HG03521 (cell line): Measurements from ENCODE around the gene GLS.
"Not testable (repeated sequence)": the region's sequence is repeated elsewhere in the genome, so short reads cannot be mapped to it uniquely, and the experiment has no call there.

ENCODE experiments used
- ATAC-seq: cut with Tn5 transposase; IDR thresholded peaks from one replicate; pipeline ENCODE4 v1.9.1; 2021; ENCODE audit warnings: mild to moderate bottlenecking, moderate library complexity; ENCODE audit not compliant: unreplicated experiment

Gene GLS

DNA sequence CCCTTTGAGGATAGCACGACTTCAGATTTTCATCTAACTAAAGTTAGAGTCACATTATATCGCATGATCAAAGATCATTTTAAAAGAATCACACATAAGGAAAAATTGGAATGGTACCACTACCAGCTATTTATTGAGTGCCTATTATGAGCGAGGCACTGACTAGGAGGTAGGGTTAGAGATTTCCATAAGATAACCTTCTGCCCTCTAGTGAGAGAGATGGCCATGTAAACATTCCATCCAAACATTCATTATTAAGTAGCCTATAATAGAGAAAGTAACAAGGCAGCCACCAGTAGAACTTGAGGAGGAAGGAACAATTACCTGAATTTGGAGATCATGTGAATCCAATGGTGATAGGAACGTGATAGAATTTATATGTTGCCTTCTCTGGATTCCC, 25.4 kb upstream of the GLS start:
- no peak for ATAC-seq

DNA sequence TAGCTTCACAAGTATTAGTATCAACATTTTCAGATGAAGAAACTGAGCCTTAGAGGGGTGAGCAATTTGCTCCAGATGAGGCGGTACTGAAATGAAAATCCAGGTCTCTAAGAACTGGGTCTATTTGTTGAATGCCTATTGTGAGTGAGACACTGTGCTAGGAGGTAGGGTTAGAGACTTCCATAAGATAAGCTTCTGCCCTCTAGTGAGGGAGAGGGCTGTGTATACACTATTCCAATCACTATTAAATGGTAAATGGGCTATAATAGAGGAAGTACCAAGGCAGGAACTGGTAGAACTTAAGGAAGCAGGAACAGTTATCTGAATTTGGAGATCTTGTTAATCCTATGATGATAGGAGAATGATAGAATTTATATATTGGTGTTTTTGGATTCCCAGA, 23.6 kb upstream of the GLS start:
- ATAC-seq: no peak

GRCh38 chr2:190858817-190859216, 21.8 kb upstream of the GLS start:
- no peak for ATAC-seq

GRCh38 chr2:190859347-190860297, 21.0 kb upstream of the GLS start:
- ATAC-seq: no peak

- ATAC-seq: no peak
Observed at GRCh38 chr2:190860985-190861680, 19.5 kb upstream of the GLS start.

- not testable (repeated sequence) for ATAC-seq
Observed at GRCh38 chr2:190862128-190862527, 18.5 kb upstream of the GLS start.

- no peak for ATAC-seq
Observed at GRCh38 chr2:190862571-190862991, 18.0 kb upstream of the GLS start.

DNA sequence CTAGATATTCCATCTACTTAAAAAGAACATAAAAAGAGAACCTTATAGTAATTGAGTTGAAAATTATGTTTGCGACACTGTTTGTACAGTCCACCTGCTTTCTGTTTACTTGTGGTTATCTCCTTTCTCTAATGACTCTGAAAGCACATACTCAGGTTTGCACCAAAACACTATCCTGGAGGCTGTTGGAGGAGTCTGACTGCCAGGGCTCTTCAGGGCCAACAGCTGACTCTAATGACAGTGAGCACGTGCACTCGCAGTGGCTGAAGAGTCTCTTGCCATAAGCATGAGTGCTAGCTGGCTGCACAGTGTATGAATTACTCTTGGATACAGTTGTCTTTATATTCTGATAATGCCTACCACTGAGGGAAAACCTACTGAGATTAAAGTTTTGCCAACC, 16.7 kb upstream of the GLS start:
- ATAC-seq: no peak

GRCh38 chr2:190864375-190864774, 16.2 kb upstream of the GLS start:
- ATAC-seq: no peak

DNA sequence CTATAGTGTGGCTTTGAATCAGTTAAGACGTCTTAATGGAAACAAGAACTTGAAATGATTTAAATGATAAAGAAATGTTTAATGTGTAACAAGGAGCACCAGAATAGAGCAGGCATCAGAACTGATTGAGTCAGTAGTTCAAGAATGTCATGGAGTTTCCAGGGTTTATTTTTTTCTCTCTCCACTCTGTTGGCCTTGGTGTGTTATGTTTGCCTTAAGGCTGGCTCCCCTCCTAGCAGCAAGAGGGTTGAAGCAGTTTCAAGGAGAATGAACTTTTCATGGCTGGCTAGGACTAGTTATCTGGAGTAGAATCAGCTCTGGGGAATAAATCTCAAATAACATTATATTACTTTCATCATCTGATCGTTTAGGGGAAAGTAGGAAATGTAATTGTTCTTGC, 13.4 kb upstream of the GLS start:
- ATAC-seq: no peak

DNA sequence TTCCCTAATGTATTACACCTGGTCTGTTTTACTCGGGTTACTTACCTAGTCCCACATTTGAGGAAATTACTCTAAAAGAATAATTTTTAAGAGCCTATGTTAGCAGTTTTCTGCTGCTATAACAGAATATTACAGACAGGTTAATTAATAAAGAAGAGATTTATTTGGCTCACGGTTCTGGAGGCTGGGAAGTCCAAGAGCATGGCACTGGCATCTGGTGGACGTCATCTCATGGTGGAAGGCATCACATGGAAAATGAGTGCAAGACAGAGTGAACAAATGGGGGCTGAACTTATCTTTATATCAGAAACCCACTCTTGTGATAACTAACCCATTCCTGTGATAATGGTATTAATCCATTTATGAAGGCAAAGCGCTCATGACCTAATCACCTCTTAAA, 12.8 kb upstream of the GLS start:
- ATAC-seq: no peak

DNA sequence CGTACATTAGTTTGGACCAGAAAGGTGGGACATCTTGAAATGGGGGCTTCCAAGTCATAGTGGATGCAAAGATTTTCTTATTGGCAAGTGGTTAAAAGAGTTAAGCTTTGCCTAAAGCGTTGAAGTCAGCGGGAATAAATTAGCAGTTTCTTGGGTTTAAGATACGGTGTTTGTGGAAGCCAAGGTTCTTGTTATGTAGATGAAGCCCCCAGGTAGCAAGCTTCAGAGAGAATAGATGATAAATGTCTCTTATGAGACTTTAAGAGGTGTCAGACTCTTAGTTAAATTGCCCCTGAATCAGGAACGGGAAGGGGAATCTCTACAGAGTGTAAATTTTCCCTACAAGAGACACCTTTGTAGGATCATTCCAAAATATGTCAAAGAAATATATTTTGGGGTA, 10.9 kb upstream of the GLS start:
- no peak for ATAC-seq

DNA sequence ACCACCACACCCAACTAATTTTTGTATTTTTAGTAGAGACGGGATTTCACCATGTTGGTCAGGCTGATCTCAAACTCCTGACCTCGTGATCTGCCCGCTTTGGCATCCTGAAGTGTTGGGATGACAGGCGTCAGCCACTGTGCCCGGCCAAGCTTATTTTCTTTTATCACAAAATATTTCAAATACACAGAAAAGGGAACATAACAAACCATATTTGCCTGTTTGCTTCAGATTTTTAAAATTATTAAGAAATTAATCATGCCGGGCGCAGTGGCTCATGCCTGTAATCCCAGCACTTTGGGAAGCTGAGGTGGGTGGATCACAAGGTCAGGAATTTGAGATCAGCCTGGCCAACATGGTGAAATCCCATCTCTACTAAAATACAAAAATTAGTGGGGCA, 7.2 kb upstream of the GLS start:
- not testable (repeated sequence) for ATAC-seq

- no peak for ATAC-seq
Observed at GRCh38 chr2:190875891-190876290, 4.7 kb upstream of the GLS start.

- ATAC-seq: no peak
Observed at GRCh38 chr2:190876631-190877030, 4.0 kb upstream of the GLS start.

- no peak for ATAC-seq
Observed at GRCh38 chr2:190877436-190877835, 3.2 kb upstream of the GLS start.

DNA sequence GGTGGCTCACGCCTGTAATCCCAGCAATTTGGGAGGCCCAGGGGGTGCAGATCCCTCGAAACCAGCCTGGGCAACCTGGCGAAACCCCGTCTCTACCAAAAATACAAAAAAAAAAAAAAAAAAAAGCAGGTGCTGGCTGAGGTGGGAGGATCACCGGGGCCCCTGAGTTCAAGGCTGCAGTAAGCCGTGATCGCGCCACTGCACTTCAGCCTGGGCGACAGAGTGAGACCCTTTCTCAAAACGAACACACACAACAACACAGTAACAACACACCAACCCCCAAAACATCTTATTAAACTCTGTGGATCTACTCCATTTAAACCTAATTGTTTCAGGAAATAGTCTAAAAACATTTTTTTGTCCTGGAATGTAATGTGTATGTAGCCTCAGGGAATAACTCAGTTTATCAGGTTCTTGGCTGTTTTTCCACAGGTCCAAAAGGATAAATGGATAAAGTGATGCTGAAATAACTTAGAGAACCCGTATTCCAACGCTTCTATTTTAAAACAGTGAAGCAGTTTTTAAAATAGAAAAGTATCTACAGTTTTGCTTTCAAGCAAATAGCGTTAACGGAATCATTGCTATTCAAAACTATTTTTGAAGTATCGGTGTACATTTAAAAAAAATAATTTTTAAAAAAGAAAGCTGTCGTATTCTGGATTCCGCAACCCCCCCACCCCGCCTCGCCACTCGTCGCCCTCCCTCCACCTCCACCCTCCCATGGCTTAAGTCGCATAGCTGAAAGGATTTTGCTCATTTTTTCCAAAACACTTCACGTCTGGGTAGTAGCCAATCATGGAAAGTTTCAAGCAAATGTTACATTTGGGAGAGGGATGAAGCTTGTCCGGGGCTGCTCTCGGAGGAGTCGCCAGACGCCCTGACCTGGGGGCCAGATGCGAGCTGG, 895 bp upstream of the GLS start:
- ATAC-seq: no peak

- peak; percentile 3 for ATAC-seq
Observed at GRCh38 chr2:190881084-190881597, 520 bp downstream of the GLS start.

- peak; percentile 41 for ATAC-seq
Observed at GRCh38 chr2:190881598-190882410, 1.2 kb downstream of the GLS start.

DNA sequence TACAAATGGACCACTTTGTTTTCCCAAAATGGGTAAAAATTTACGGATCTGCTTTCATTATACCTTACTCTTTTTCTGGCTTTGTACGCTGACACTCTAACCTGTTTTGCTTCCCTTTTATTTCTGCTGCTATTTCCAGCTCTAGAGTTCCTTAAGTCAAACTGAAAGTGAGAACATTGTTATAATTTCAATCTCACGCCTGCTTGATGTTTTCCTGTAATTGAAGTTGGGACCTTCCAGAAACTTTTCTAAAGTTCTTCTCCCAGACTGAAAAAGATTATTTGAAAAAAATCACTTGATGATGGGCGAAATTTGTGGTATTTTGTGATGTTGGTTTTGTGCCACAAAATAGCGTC, 1.8 kb downstream of the GLS start:
- no peak for ATAC-seq
